K562 (cell line): Measurements from ENCODE around the gene SLC41A3. TPM values are rescaled to one million over a fixed set of nuclear protein-coding genes. Genes with fewer than 3 reads are reported as not detected.

ENCODE experiments used
- ATAC-seq: fragments of 200-7000 bp; cut with Tn5 transposase; 3 replicates; pipeline ENCODE4 v1.9.1; 2020; ENCODE audit warnings: moderate library complexity
- BruUV-seq: library from RNA; stranded (reverse); fragments of 400-500 nt; replicated peaks from 2 replicates; lab custom pipeline; 2021; lab: Mats Ljungman, UMichigan
- CTCF ChIA-PET: fragments of 300-600 bp; formaldehyde crosslinking; extraction: SDS; loops from one replicate; lab custom pipeline; 2021; ENCODE audit warnings: low intra/inter-chr PET ratio; lab: Yijun Ruan, JAX
- POLR2A ChIA-PET: fragments of 300-600, 350-650 bp; sonication (Branson Sonifier 250); formaldehyde crosslinking; extraction: SDS; loops from one replicate; lab custom pipeline; 2021; ENCODE audit warnings: antibody characterized with exemption, inconsistent platforms; lab: Yijun Ruan, JAX
- DNase-seq, 4 experiments: peaks; one replicate each; pipeline versions ENCODE4 v3.0.0 to v3.0.0-alpha.2; 2011 to 2018; ENCODE audit warnings: low spot score in 3 of 4, mixed read lengths in 3 of 4; ENCODE audit errors: extremely low read depth in 1 of 4
- FAIRE-seq: peaks from 2 replicates; lab custom pipeline; 2011; peaks lifted over from hg19 to GRCh38; lab: Jason Lieb, UNC
- H2AFZ ChIP-seq: 2 replicates; pipeline ENCODE4 v1.6.0; 2011; ENCODE audit warnings: low read depth, low read length, control low read depth, inconsistent platforms
- H3K27ac ChIP-seq: fragments of 200-600 bp; 3 replicates; pipeline ENCODE4 v1.8.0; 2011; ENCODE audit warnings: low read depth, mild to moderate bottlenecking, control low read depth, inconsistent platforms, low read length, moderate library complexity, mixed read lengths; ENCODE audit errors: extremely low read depth
- H3K27me3 ChIP-seq, 2 experiments: fragments of 300-600 bp in 1 of 2; 2 replicates in 1 of 2; 3 replicates in 1 of 2; pipeline versions ENCODE4 v1.6.0 to v1.8.0; 2011; ENCODE audit warnings: inconsistent platforms in 2 of 2, low read length in 2 of 2, mild to moderate bottlenecking in 1 of 2, mixed read lengths in 1 of 2, moderate library complexity in 1 of 2; ENCODE audit not compliant: control insufficient read depth in 2 of 2, insufficient read depth in 2 of 2
- H3K36me3 ChIP-seq: fragments of 300-600 bp; 3 replicates; pipeline ENCODE4 v1.8.0; 2011; ENCODE audit warnings: mild to moderate bottlenecking, low read length, inconsistent platforms; ENCODE audit not compliant: control insufficient read depth, insufficient read depth
- H3K4me1 ChIP-seq, 2 experiments: fragments of 200-600 bp in 1 of 2; replicated peaks in 1 of 2; 2 replicates in 1 of 2; 3 replicates in 1 of 2; pipeline versions ENCODE4 v1.5.1 to v1.8.0; 2011; ENCODE audit warnings: inconsistent platforms in 2 of 2, low read length in 2 of 2, mild to moderate bottlenecking in 1 of 2, mixed read lengths in 1 of 2, moderate library complexity in 1 of 2; ENCODE audit not compliant: control insufficient read depth in 2 of 2, insufficient read depth in 2 of 2
- H3K4me2 ChIP-seq: 2 replicates; pipeline ENCODE4 v1.6.1; 2011; ENCODE audit warnings: low read length, control low read depth, inconsistent platforms, mixed read lengths; ENCODE audit not compliant: insufficient read depth
- H3K4me3 ChIP-seq: fragments of 200-600 bp; sonication (generic), shearing (Covaris generic); 2 replicates; pipeline ENCODE4 v1.5.1; 2016; ENCODE audit warnings: control low read depth, inconsistent platforms
- H3K79me2 ChIP-seq: fragments of 200-600 bp; 3 replicates; pipeline ENCODE4 v1.8.0; 2011; ENCODE audit warnings: low read length, inconsistent platforms; ENCODE audit not compliant: control insufficient read depth, insufficient read depth
- H3K9ac ChIP-seq, 2 experiments: 2 replicates each; pipeline versions ENCODE4 v1.6.0 to v1.6.1; 2011; ENCODE audit warnings: low read depth in 2 of 2, low read length in 2 of 2, control low read depth in 1 of 2, inconsistent platforms in 1 of 2, mild to moderate bottlenecking in 1 of 2, mixed read lengths in 1 of 2; ENCODE audit not compliant: insufficient read depth in 1 of 2
- H3K9me1 ChIP-seq: one replicate; pipeline ENCODE4 v1.6.0; 2011; ENCODE audit warnings: inconsistent platforms, mild to moderate bottlenecking, low read length, moderate library complexity; ENCODE audit not compliant: control insufficient read depth, insufficient read depth
- H3K9me3 ChIP-seq: replicated peaks from 2 replicates; pipeline ENCODE4 v1.5.1; 2011; ENCODE audit warnings: low read depth, low read length, inconsistent platforms; ENCODE audit not compliant: control insufficient read depth, insufficient read depth
- H4K20me1 ChIP-seq: replicated peaks from 2 replicates; pipeline ENCODE4 v1.6.1; 2011; ENCODE audit warnings: low read length, inconsistent platforms, mixed read lengths; ENCODE audit not compliant: control insufficient read depth, insufficient read depth
- CBFA2T2 ChIP-seq: fragments of 450-650 bp; conservative IDR thresholded peaks from 2 replicates; pipeline ENCODE4 v1.6.1; 2017; ENCODE audit warnings: mild to moderate bottlenecking
- DACH1 ChIP-seq: fragments of 450-650 bp; IDR thresholded peaks from 2 replicates; pipeline ENCODE4 v1.6.1; 2018; ENCODE audit not compliant: partially characterized antibody
- FOXJ3 ChIP-seq: sonication (generic); formaldehyde crosslinking; IDR thresholded peaks from 2 replicates; pipeline ENCODE4 v1.4.0; 2020; ENCODE audit warnings: mild to moderate bottlenecking, missing genetic modification reagents
- HNRNPH1 ChIP-seq: fragments of 200-400 bp; formaldehyde crosslinking; optimal IDR thresholded peaks from 2 replicates; pipeline ENCODE3; 2017; ENCODE audit warnings: low read depth, mild to moderate bottlenecking, low read length, moderate library complexity
- HSF4 ChIP-seq: fragments of 250-450 bp; sonication (Bioruptor Pico); IDR thresholded peaks from 2 replicates; pipeline ENCODE4 v2.1.2; 2022; ENCODE audit warnings: mild to moderate bottlenecking, moderate library complexity, borderline replicate concordance
- LEF1 ChIP-seq: fragments of 450-650 bp; IDR thresholded peaks from 2 replicates; pipeline ENCODE4 v1.6.1; 2016; ENCODE audit warnings: mild to moderate bottlenecking
- MCM7 ChIP-seq, 2 experiments: fragments of 450-650 bp; IDR thresholded peaks; 2 replicates each; pipeline ENCODE4 v1.6.1; 2016 to 2018
- MEF2D ChIP-seq: conservative IDR thresholded peaks from 2 replicates; pipeline ENCODE4 v1.6.1; 2016; ENCODE audit warnings: low read depth, missing genetic modification characterization, missing compliant biosample characterization
- PTBP1 ChIP-seq: fragments of 200-400 bp; formaldehyde crosslinking; IDR thresholded peaks from 2 replicates; pipeline ENCODE4 v1.6.1; 2017; ENCODE audit warnings: low read depth, low read length
- SRSF7 ChIP-seq: fragments of 200-400 bp; formaldehyde crosslinking; optimal IDR thresholded peaks from 2 replicates; pipeline ENCODE3; 2017; ENCODE audit warnings: mild to moderate bottlenecking, low read depth, low read length
- STAT5B ChIP-seq: fragments of 250-450 bp; sonication (Bioruptor Pico); IDR thresholded peaks from 2 replicates; pipeline ENCODE4 v1.8.0; 2021; ENCODE audit warnings: mild to moderate bottlenecking, inconsistent platforms
- TAF15 ChIP-seq: fragments of 200-400 bp; formaldehyde crosslinking; IDR thresholded peaks from 2 replicates; pipeline ENCODE4 v1.6.1; 2017; ENCODE audit warnings: mild to moderate bottlenecking, low read depth, low read length, moderate library complexity
- TGIF2 ChIP-seq: sonication (generic); formaldehyde crosslinking; IDR thresholded peaks from 2 replicates; pipeline ENCODE4 v1.8.1; 2022; ENCODE audit warnings: mild to moderate bottlenecking, missing genetic modification reagents, moderate library complexity
- TRIM24 ChIP-seq, 2 experiments: fragments of 450-650 bp; IDR thresholded peaks; 2 replicates each; pipeline ENCODE4 v1.6.1; 2016
- ZFP30 ChIP-seq: fragments of 250-450 bp; sonication (Bioruptor Pico); IDR thresholded peaks from 2 replicates; pipeline ENCODE4 v1.8.0; 2022; ENCODE audit warnings: moderate library complexity, mild to moderate bottlenecking, inconsistent platforms, borderline replicate concordance
- ZNF212 ChIP-seq: fragments of 450-650 bp; formaldehyde crosslinking; IDR thresholded peaks from 2 replicates; pipeline ENCODE4 v1.4.0; 2020; ENCODE audit warnings: mild to moderate bottlenecking
- ZSCAN29 ChIP-seq: fragments of 450-650 bp; IDR thresholded peaks from 2 replicates; pipeline ENCODE4 v1.6.1; 2017
- WGBS: fragments of 100-300 bp; shearing (Covaris generic); methylation state at CpG from one replicate; pipeline ENCODE4 v1.1.6; 2016; ENCODE audit warnings: low coverage, mixed read lengths; ENCODE audit not compliant: insufficient coverage; ENCODE audit errors: missing lambda C conversion rate; 5-methylcytosine and 5-hydroxymethylcytosine counted together
- in situ Hi-C: fragments of 300-500 bp; cut with MboI; formaldehyde crosslinking; loops from 4 replicates; pipeline ENCODE4 v1.15.0; 2018; ENCODE audit warnings: inconsistent platforms, mixed read lengths
- intact Hi-C: fragments of 100-400 bp; cut with micrococcal nuclease; formaldehyde crosslinking; loops from 2 replicates; pipeline ENCODE4 v1.14.2; 2022
- polyA plus RNA-seq, 8 experiments: library from polyadenylated mRNA; depleted of rRNA in 4 of 8; stranded (reverse) in 5 of 8; unstranded in 3 of 8; fragments of >200 nt; fragmentation: Nextera tagmentation in 2 of 8; fragmentation: Illumina TruSeq in 1 of 8; extraction: Ambion mirVana in 2 of 8; extraction: Trizol in 1 of 8; gene quantifications; 2 replicates each; pipeline versions ENCODE4 v1.2.1 to v1.2.3, GENCODE V29; 2011 to 2014; ENCODE audit warnings: inconsistent platforms in 1 of 8, missing spikeins in 1 of 8
- total RNA-seq, 7 experiments: library from RNA; depleted of rRNA in 6 of 7; stranded (reverse); fragments of >200 nt in 6 of 7; fragmentation: Illumina TruSeq in 2 of 7; extraction: Trizol in 2 of 7; gene quantifications; 2 replicates each; pipeline versions ENCODE4 v1.2.1 to v1.2.3, GENCODE V29; 2011 to 2021; ENCODE audit warnings: low replicate concordance in 1 of 7
- TF ChIP-seq, protein P1 (sequence below), 2 experiments: fragments of 200-800 bp in 1 of 2; sonication (Bioruptor generic) in 1 of 2; sonication (generic) in 1 of 2; formaldehyde crosslinking in 1 of 2; IDR thresholded peaks in 1 of 2; conservative IDR thresholded peaks in 1 of 2; 2 replicates each; pipeline versions ENCODE4 v1.5.0 to v1.6.1; 2016 to 2020; ENCODE audit warnings: missing compliant biosample characterization in 1 of 2, missing genetic modification characterization in 1 of 2, missing genetic modification reagents in 1 of 2
- TF ChIP-seq, protein P2 (sequence below): fragments of 450-650 bp; IDR thresholded peaks from 2 replicates; pipeline ENCODE4 v1.6.1; 2017; ENCODE audit warnings: antibody characterized with exemption, mild to moderate bottlenecking

The SLC41A3 gene
- total and polyA plus RNA-seq, 9 of the 15 experiments (the other 6 are each of a cell fraction or from before 2014, with no cell fraction given), result 4.1 to 20.7 (median 11.2) TPM

DNA sequence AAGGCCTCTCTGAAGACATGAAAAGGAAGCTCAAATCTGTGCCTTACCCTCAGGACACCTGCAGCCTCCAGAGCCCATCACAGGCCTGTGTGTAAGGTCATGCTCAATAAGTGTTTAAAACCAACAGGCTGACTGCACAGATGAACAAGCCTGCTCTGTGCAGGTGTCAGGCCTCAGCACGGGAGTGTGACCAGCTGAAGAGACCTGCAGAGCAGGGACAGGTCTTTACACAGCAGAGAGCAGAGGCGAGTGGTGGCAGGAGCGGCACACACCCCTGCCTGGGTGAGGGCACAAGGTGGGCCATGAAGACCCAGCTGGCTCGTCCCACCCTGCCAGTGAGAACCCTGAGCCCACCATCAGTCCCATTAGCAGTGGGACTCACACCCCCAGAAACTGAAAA lies 58.1 kb downstream of the SLC41A3 start:
- Histone ChIP-seq H2AFZ (no peak overlapping the region), H3K4me2 (no peak overlapping the region), H3K27me3 (no peaks in the 10 kb centered on the region), H3K27ac (no peak overlapping the region), H3K4me1 (no peaks in the 10 kb centered on the region)
- intact Hi-C loops (no loop called here), in situ Hi-C loops (no loop called here)
- POLR2A ChIA-PET, result interaction anchor here (0.6 kb wide), 1 partner anchor 14 kb away, joined by 4 read pairs; no protein-coding TSS in a partner anchor
- CTCF ChIA-PET, result no interaction called here
- no peak for ATAC-seq
- TF ChIP-seq, protein P1, sequence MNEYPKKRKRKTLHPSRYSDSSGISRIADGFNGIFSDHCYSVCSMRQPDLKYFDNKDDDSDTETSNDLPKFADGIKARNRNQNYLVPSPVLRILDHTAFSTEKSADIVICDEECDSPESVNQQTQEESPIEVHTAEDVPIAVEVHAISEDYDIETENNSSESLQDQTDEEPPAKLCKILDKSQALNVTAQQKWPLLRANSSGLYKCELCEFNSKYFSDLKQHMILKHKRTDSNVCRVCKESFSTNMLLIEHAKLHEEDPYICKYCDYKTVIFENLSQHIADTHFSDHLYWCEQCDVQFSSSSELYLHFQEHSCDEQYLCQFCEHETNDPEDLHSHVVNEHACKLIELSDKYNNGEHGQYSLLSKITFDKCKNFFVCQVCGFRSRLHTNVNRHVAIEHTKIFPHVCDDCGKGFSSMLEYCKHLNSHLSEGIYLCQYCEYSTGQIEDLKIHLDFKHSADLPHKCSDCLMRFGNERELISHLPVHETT (CRISPR knock-in tag; conservative IDR thresholded peaks at IDR 0.05 in 1 of 2, IDR thresholded peaks at IDR 0.05 in 1 of 2), result no peak
- TF ChIP-seq PTBP1 (no peak), HSF4 (CRISPR knock-in tag) (no peak), TRIM24 (IDR thresholded peaks at IDR 0.05) (no peak), CBFA2T2 (no peak), TGIF2 (no peak), MCM7 (IDR thresholded peaks at IDR 0.05) (no peak), SRSF7 (no peak), DACH1 (no peak), LEF1 (no peak), TAF15 (no peak), ZSCAN29 (no peak), HNRNPH1 (no peak), FOXJ3 (CRISPR knock-in tag) (no peak), ZFP30 (CRISPR knock-in tag) (no peak), STAT5B (CRISPR knock-in tag) (no peak), MEF2D (tag) (no peak), ZNF212 (CRISPR knock-in tag) (no peak)
- TF ChIP-seq, protein P2, sequence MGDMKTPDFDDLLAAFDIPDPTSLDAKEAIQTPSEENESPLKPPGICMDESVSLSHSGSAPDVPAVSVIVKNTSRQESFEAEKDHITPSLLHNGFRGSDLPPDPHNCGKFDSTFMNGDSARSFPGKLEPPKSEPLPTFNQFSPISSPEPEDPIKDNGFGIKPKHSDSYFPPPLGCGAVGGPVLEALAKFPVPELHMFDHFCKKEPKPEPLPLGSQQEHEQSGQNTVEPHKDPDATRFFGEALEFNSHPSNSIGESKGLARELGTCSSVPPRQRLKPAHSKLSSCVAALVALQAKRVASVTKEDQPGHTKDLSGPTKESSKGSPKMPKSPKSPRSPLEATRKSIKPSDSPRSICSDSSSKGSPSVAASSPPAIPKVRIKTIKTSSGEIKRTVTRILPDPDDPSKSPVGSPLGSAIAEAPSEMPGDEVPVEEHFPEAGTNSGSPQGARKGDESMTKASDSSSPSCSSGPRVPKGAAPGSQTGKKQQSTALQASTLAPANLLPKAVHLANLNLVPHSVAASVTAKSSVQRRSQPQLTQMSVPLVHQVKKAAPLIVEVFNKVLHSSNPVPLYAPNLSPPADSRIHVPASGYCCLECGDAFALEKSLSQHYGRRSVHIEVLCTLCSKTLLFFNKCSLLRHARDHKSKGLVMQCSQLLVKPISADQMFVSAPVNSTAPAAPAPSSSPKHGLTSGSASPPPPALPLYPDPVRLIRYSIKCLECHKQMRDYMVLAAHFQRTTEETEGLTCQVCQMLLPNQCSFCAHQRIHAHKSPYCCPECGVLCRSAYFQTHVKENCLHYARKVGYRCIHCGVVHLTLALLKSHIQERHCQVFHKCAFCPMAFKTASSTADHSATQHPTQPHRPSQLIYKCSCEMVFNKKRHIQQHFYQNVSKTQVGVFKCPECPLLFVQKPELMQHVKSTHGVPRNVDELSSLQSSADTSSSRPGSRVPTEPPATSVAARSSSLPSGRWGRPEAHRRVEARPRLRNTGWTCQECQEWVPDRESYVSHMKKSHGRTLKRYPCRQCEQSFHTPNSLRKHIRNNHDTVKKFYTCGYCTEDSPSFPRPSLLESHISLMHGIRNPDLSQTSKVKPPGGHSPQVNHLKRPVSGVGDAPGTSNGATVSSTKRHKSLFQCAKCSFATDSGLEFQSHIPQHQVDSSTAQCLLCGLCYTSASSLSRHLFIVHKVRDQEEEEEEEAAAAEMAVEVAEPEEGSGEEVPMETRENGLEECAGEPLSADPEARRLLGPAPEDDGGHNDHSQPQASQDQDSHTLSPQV, result no peak
- TF ChIP-seq, all 486 proteins: peak for 0
- Histone ChIP-seq H3K79me2 (no peaks in the 10 kb centered on the region), H3K4me3 (no peak overlapping the region), H3K9me1 (no peaks in the 10 kb centered on the region), H3K36me3 (no peaks in the 10 kb centered on the region), H4K20me1 (no peaks in the 10 kb centered on the region), H3K9ac (no peak overlapping the region), H3K9me3 (no peaks in the 10 kb centered on the region)
- BruUV-seq, result no TSS peak
- no peak for DNase-seq
- WGBS, result 22% methylated on average over 1 of the region's 4 CpGs
- FAIRE-seq, result no peak
